GM19468 (cell line): Measurements from ENCODE around the gene DHX58.

Experiments
- ATAC-seq: cut with Tn5 transposase; IDR thresholded peaks from one replicate; pipeline ENCODE4 v1.9.1; 2021; ENCODE audit warnings: mild to moderate bottlenecking, moderate library complexity, moderate number of reproducible peaks; ENCODE audit not compliant: unreplicated experiment; ENCODE audit errors: extremely low read depth

The DHX58 gene

GRCh38 chr17:42087736-42088705 is 24.5 kb downstream of the DHX58 start:
- ATAC-seq = no peak

- ATAC-seq = no peak
Observed at GRCh38 chr17:42087042-42087701, 25.3 kb downstream of the DHX58 start.

GRCh38 chr17:42081516-42082129 is 30.9 kb downstream of the DHX58 start:
- ATAC-seq = no peak

GRCh38 chr17:42079541-42079940 is 33.0 kb downstream of the DHX58 start:
- no peak for ATAC-seq

- no peak for ATAC-seq
Observed at GRCh38 chr17:42078396-42079043, 34.0 kb downstream of the DHX58 start.

GRCh38 chr17:42077755-42078154 is 34.8 kb downstream of the DHX58 start:
- ATAC-seq = no peak

- no peak for ATAC-seq
Observed at GRCh38 chr17:42076797-42077559, 35.5 kb downstream of the DHX58 start.

GRCh38 chr17:42075789-42076188 is 36.7 kb downstream of the DHX58 start:
- no peak for ATAC-seq

- no peak for ATAC-seq
Observed at GRCh38 chr17:42072323-42073187, 40.0 kb downstream of the DHX58 start.

- ATAC-seq = no peak
Observed at GRCh38 chr17:42071810-42072209, 40.7 kb downstream of the DHX58 start.

GRCh38 chr17:42068979-42069378 is 43.5 kb downstream of the DHX58 start:
- ATAC-seq = no peak

- ATAC-seq = no peak
Observed at GRCh38 chr17:42067371-42068091, 45.0 kb downstream of the DHX58 start.

GRCh38 chr17:42065201-42065600 is 47.3 kb downstream of the DHX58 start:
- ATAC-seq = no peak

GRCh38 chr17:42062681-42063080 is 49.8 kb downstream of the DHX58 start:
- ATAC-seq = no peak

GRCh38 chr17:42061646-42062487 is 50.6 kb downstream of the DHX58 start:
- ATAC-seq = no peak

- no peak for ATAC-seq
Observed at GRCh38 chr17:42060231-42060630, 52.3 kb downstream of the DHX58 start.

- ATAC-seq = no peak
Observed at GRCh38 chr17:42059815-42060214, 52.7 kb downstream of the DHX58 start.
